ENCODE results near the gene SELENOO. TPM values are rescaled to one million over a fixed set of nuclear protein-coding genes. Genes with fewer than 3 reads are reported as not detected.
A peak's percentile ranks its signal among the peaks of the same experiment; 100 is the strongest.

The SELENOO gene
- total RNA-seq, 1 experiment from 2014 or later, result 27.4 TPM

GRCh38 chr22:50183141-50183971 is 17.5 kb upstream of the SELENOO start:
- POLR2A ChIA-PET (ENCODE audit: unreplicated experiment), result no interaction called here
- no peak overlapping the region for H3K4me2 ChIP-seq
- CTCF ChIA-PET, result no interaction called here

GRCh38 chr22:50184004-50184901 is 16.6 kb upstream of the SELENOO start:
- peaks cover 31% of the 10 kb centered on the region for H3F3A ChIP-seq (ENCODE audit: insufficient read depth, low read depth)
- no peak overlapping the region for H3K4me3 ChIP-seq
- H3K27me3 ChIP-seq (ENCODE audit: insufficient read depth, low read depth), result no peaks in the 10 kb centered on the region
- no peak for TF ChIP-seq EZH2 (IDR thresholded peaks at IDR 0.05; ENCODE audit: low read depth)
- TF ChIP-seq CTCF (conservative IDR thresholded peaks at IDR 0.05), result no peak
- no peaks in the 10 kb centered on the region for H3K9me2 ChIP-seq (ENCODE audit: insufficient read depth)
- H3K4me2 ChIP-seq, result no peak overlapping the region
- peaks cover 25% of the 10 kb centered on the region for H3K4me1 ChIP-seq (replicated peaks; ENCODE audit: insufficient read depth)
- peaks cover 24% of the 10 kb centered on the region for H4K20me1 ChIP-seq (ENCODE audit: insufficient read depth)
- ChIA-PET POLR2A (ENCODE audit: unreplicated experiment) (no interaction called here), CTCF (no interaction called here)
- intact Hi-C loops (cut with micrococcal nuclease; ENCODE audit: unreplicated experiment), result no loop called here
- DNase-seq, result peak; percentile 59 to 67
- peaks cover 33% of the 10 kb centered on the region for H3K79me2 ChIP-seq (ENCODE audit: low read depth)
- no TSS peak for BruUV-seq (replicated peaks)
- H3K36me3 ChIP-seq (ENCODE audit: low read depth), result 0 out of 2 replicates have a peak, but pooled peaks cover 9% of the 10 kb centered on the region
- H3K9me3 ChIP-seq (ENCODE audit: insufficient read depth, low read depth), result no peaks in the 10 kb centered on the region
- no peak overlapping the region for H2AFZ ChIP-seq
- no peak overlapping the region for H3K27ac ChIP-seq

More at GRCh38 chr22:50183141-50183971, 17.5 kb upstream of the SELENOO start:
- Histone ChIP-seq H3K27me3 (ENCODE audit: insufficient read depth, low read depth) (no peaks in the 10 kb centered on the region), H3K79me2 (ENCODE audit: low read depth) (peaks cover 24% of the 10 kb centered on the region), H2AFZ (no peak overlapping the region), H3K36me3 (ENCODE audit: low read depth) (0 out of 2 replicates have a peak, but pooled peaks cover 1% of the 10 kb centered on the region), H3K4me3 (no peak overlapping the region), H3K27ac (no peak overlapping the region), H3K9me2 (ENCODE audit: insufficient read depth) (no peaks in the 10 kb centered on the region), H3F3A (ENCODE audit: insufficient read depth, low read depth) (peaks cover 31% of the 10 kb centered on the region), H3K4me1 (replicated peaks; ENCODE audit: insufficient read depth) (peaks cover 22% of the 10 kb centered on the region), H4K20me1 (ENCODE audit: insufficient read depth) (peaks cover 15% of the 10 kb centered on the region), H3K9me3 (ENCODE audit: insufficient read depth, low read depth) (no peaks in the 10 kb centered on the region)
- no TSS peak for BruUV-seq (replicated peaks)
- intact Hi-C loops (cut with micrococcal nuclease; ENCODE audit: unreplicated experiment), result no loop called here
- no peak for DNase-seq
- TF ChIP-seq CTCF (conservative IDR thresholded peaks at IDR 0.05) (no peak), EZH2 (IDR thresholded peaks at IDR 0.05; ENCODE audit: low read depth) (no peak)

GRCh38 chr22:50184902-50185374 is 15.9 kb upstream of the SELENOO start:
- Histone ChIP-seq H3K79me2 (ENCODE audit: low read depth) (peaks cover 40% of the 10 kb centered on the region), H3K4me1 (replicated peaks; ENCODE audit: insufficient read depth) (peaks cover 32% of the 10 kb centered on the region), H4K20me1 (ENCODE audit: insufficient read depth) (peaks cover 31% of the 10 kb centered on the region), H3K4me2 (peak overlapping the region; percentile 65), H2AFZ (no peak overlapping the region), H3K9me2 (ENCODE audit: insufficient read depth) (no peaks in the 10 kb centered on the region), H3K4me3 (peak overlapping the region; percentile 43; the same call in 1 of the 2 replicates), H3K9me3 (ENCODE audit: insufficient read depth, low read depth) (no peaks in the 10 kb centered on the region), H3F3A (ENCODE audit: insufficient read depth, low read depth) (peaks cover 31% of the 10 kb centered on the region), H3K27ac (no peak overlapping the region), H3K36me3 (ENCODE audit: low read depth) (0 out of 2 replicates have a peak, but pooled peaks cover 9% of the 10 kb centered on the region), H3K27me3 (ENCODE audit: insufficient read depth, low read depth) (no peaks in the 10 kb centered on the region)
- POLR2A ChIA-PET (ENCODE audit: unreplicated experiment), result interaction anchor here (0.7 kb wide), 1 partner anchor 27 kb away, joined by 7 read pairs; no protein-coding TSS in a partner anchor
- BruUV-seq (replicated peaks), result no TSS peak
- TF ChIP-seq EZH2 (IDR thresholded peaks at IDR 0.05; ENCODE audit: low read depth) (no peak), CTCF (conservative IDR thresholded peaks at IDR 0.05) (no peak)
- no peak for DNase-seq
- intact Hi-C loops (cut with micrococcal nuclease; ENCODE audit: unreplicated experiment), result no loop called here
- CTCF ChIA-PET, result no interaction called here

All from PC-9 (cell line).